ENCODE measurements around the gene FAM114A2. TPM values are rescaled to one million over a fixed set of nuclear protein-coding genes. Genes with fewer than 3 reads are reported as not detected.
"Not testable (repeated sequence)": the region's sequence is repeated elsewhere in the genome, so short reads cannot be mapped to it uniquely, and the experiment has no call there.

FAM114A2 gene
- total RNA-seq, 1 experiment from 2014 or later, result 25.0 TPM

DNA sequence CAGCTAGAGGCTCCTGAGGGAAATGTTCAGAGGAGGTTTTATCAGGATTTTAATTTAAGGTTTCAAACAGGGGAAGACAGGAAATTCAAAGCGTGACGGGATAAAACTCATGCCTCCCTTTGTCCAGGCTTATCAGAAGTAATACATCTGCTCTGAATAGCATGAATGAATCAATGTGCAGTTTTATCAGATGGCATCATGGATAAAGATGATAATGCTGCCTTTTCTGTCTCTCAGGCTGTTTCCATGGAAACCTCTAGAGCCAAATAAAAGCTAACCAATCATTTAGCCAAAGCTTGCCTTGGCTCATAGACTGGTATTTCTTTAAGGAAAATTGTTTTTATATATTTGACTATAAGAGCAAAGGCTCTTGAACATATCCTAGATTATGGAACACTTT lies 16.5 kb upstream of the FAM114A2 start:
- no peak for DNase-seq (ENCODE audit: low spot score)
- in situ Hi-C loops (cut with HindIII; ENCODE audit: low sequenced_read_pairs), result no loop called here

DNA sequence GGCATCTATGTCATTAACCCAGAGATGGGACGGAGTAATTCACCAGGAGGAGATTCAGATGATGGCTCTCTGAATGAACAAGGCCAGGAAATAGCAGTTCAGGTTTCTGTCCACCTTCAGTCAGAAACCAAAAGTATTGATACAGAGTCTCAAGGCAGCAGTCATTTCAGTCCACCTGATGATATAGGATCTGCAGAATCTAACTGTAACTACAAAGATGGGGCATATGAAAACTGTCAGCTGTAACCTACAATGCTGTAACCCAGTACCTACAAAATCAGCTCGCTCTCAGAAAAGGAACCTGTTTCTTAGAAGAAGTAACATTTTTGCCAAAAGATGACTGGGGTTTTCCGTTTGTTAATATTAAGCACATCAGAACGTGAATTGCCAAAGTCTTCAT lies 14.8 kb upstream of the FAM114A2 start:
- DNase-seq (ENCODE audit: low spot score), result no peak
- in situ Hi-C loops (cut with HindIII; ENCODE audit: low sequenced_read_pairs), result no loop called here

DNA sequence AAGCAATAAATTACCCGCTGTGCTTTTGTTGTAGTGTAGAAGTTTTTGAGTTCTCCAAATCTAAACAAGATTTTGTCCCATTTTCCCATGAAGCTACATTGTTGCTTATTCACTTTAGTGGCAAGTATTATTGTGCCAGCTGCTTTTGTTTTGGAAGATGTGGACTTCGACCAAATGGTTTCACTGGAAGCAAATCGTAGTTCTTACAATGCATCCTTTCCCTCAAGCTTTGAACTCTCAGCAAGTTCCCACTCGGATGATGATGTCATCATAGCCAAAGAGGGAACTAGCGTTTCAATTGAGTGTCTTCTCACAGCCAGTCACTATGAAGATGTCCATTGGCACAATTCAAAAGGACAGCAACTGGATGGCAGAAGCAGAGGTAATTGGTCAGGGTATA lies 10.9 kb upstream of the FAM114A2 start:
- DNase-seq (ENCODE audit: low spot score), result no peak
- in situ Hi-C loops (cut with HindIII; ENCODE audit: low sequenced_read_pairs), result no loop called here

- in situ Hi-C loops (cut with HindIII; ENCODE audit: low sequenced_read_pairs), result no loop called here
- no peak for DNase-seq (ENCODE audit: low spot score)
Measured at GRCh38 chr5:154047324-154047723, 8.6 kb upstream of the FAM114A2 start.

- no peak for DNase-seq (ENCODE audit: low spot score)
Measured at GRCh38 chr5:154046486-154046885, 7.8 kb upstream of the FAM114A2 start.

DNA sequence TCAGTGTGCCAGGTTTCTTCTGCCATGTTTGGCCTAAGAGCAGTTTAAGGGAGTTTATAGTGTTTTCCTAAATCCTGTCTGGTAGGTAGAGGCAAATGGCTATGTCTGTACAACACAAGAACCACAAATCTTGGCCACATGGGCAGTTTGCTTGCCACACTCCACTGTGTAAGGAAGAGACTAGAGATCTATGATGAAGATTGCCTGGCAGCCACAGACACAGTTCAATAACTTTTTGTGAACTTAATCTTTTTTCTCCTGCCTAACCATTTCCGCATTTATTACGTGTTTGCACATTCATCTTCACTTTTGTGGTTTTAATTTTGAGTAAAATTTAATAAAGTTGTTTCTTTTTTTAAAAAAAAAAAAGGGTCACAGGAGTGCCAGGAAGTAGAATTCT lies 5.9 kb upstream of the FAM114A2 start:
- in situ Hi-C loops (cut with HindIII; ENCODE audit: low sequenced_read_pairs), result no loop called here

More at GRCh38 chr5:154046486-154046885, 7.8 kb upstream of the FAM114A2 start:
- in situ Hi-C loops (cut with HindIII; ENCODE audit: low sequenced_read_pairs), result no loop called here

GRCh38 chr5:154044099-154044498 lies 5.4 kb upstream of the FAM114A2 start:
- no peak for DNase-seq (ENCODE audit: low spot score)
- in situ Hi-C loops (cut with HindIII; ENCODE audit: low sequenced_read_pairs), result no loop called here

More for the DNA sequence above, 5.9 kb upstream of the FAM114A2 start:
- no peak for DNase-seq (ENCODE audit: low spot score)

DNA sequence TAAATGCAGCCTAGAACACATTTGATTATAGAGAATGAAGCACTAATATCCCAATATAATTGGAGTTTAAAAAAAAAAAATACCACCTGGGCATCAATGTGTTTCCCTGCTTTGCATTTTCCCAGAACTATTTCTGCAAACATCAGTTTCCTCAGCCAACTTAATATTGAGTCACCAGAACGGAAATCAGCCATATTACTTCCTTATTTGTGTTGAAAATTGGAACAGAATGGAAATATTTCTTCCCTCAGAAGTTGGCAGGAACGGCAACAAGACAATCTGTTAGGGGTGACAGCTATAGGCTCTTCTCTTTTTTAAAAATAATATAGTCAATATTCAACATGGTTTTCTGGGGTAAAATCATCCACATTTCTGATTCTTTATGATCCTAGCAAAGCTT lies 4.1 kb upstream of the FAM114A2 start:
- in situ Hi-C loops (cut with HindIII; ENCODE audit: low sequenced_read_pairs), result no loop called here
- DNase-seq (ENCODE audit: low spot score), result no peak

DNA sequence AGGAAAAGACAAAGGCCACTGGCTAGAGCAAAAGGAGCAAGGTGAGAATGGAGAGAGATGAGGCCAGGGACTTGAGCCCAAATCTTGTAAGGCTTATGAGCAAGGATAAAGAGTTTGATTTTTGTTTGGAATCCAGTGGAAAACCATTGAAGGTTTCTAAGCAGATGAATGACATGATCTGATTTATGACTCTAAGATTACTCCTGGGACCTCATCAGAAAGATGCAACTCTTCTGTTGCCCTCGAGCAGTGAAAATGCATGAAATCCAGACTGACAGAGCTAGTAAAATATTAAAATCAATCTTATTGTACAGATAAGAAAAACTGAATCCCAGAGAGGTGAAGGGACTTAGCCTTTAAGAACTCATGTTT lies 734 bp upstream of the FAM114A2 start:
- in situ Hi-C loops (cut with HindIII; ENCODE audit: low sequenced_read_pairs), result no loop called here
- DNase-seq (ENCODE audit: low spot score), result no peak

- DNase-seq (ENCODE audit: low spot score), result no peak
- in situ Hi-C loops (cut with HindIII; ENCODE audit: low sequenced_read_pairs), result no loop called here
Measured at GRCh38 chr5:154038261-154038706, 426 bp downstream of the FAM114A2 start.

- no peak for DNase-seq (ENCODE audit: low spot score)
Measured at GRCh38 chr5:154034944-154035343, 3.8 kb downstream of the FAM114A2 start.

DNA sequence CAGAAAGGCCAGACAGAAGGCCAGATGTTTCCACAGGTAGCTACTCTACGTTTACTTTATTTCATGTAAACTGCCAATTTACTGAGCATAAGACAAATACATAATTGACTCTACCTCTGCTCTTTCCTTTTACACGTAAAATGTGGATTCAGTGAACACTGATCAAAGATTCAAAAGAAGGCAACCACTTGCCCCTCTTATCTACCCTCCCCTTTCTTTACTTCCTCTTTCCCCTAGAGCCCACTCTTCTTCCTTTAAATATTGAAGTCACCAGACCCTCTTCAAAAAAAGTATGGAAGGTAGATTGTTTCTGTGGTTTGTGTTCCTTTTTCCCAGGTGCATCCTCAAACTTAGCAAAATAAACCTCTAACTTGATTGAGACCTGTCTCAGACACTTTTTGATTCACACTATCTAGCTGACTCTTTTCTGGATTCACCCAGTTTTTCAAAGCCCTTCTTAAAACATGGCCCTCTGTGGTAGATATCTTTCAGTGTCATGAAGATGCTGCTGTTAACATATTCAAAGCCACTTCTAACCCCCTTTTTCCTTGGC lies 6.7 kb downstream of the FAM114A2 start:
- in situ Hi-C loops (cut with HindIII; ENCODE audit: low sequenced_read_pairs), result no loop called here
- no peak for DNase-seq (ENCODE audit: low spot score)

More at GRCh38 chr5:154034944-154035343, 3.8 kb downstream of the FAM114A2 start:
- in situ Hi-C loops (cut with HindIII; ENCODE audit: low sequenced_read_pairs), result no loop called here

DNA sequence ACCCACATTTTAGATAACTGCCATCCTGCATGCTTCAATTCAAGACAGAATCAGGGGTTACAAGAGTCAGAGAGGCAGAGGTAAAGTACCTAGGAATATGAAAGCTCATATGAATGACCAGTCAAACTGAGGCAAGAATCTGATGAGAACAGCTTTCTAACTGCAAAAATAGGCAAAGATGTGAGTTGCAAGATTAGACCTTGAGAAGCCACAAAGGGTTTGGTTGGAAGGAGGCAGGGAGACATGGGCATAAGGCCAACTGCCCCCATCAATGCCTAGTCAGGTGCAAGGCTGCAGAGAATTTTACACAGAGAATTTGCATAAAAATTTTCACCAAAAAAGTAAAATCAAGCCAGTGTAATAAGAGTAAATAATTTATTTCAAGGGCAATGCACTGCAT lies 12.8 kb downstream of the FAM114A2 start:
- DNase-seq (ENCODE audit: low spot score), result no peak
- in situ Hi-C loops (cut with HindIII; ENCODE audit: low sequenced_read_pairs), result no loop called here

DNA sequence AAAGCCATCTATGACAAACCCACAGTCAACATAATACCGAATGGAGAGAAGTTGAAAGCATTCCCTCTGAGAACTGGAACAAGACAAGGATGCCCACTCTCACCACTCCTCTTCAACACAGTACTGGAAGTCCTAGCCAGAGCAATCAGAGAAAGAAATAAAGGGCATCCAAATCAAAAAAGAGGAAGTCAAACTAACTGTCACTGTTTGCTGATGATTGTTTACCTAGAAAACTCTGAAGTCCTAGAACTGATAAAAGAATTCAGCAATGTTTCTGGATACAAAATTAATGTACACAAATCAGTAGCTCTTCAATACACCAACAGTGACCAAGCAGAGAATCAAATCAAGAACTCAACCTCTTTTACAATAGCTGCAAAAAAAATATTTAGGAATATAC lies 19.8 kb downstream of the FAM114A2 start:
- in situ Hi-C loops (cut with HindIII; ENCODE audit: low sequenced_read_pairs); DNase-seq (ENCODE audit: low spot score): not testable (repeated sequence)

DNA sequence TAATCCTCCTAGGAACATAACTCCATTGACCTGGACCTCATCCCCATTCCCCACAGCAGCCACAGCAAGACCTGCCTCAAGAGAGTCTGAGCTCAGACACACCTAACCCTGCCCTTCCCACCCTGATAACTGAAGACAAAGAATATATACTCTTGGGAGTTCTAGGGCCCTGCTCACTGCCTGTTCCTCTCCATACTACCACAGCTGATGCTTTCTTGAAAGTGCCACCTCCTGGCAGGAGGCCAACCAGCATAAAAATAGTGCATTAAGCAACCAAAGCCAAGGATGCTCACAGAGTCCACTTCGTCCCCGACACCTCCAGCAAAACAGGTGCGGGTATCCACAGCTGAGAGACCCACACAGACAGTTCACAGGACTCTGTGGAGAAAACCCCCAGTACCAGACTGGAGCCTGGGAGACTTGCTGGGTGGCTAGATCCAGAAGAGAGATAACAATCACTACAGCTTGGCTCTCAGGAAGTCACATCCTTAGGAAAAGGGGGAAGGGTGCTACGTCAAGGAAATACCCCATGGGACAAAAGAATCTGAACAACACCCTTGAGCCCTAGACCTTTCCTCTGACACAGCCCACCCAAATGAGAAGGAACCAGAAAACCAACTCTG lies 23.5 kb downstream of the FAM114A2 start:
- in situ Hi-C loops (cut with HindIII; ENCODE audit: low sequenced_read_pairs), result no loop called here
- DNase-seq (ENCODE audit: low spot score), result no peak

DNA sequence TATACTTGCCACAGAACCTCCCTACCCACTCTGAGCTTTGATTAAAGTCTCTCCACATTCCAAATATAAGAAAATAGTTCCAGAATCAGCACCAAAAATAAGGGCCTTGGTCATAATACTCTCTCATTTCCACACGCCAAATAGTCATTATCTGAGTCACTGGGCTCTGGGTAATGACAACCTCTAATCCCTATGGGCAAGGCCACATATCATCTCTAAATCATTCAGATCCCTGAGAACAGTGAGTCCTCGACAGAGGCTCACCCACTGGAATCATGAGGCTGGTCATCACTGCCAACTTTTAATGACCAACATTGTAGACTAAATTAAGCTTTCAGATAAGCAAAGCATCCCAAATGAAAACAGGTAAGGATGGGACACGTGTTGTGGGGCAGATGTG lies 28.1 kb downstream of the FAM114A2 start:
- no peak for DNase-seq (ENCODE audit: low spot score)
- in situ Hi-C loops (cut with HindIII; ENCODE audit: low sequenced_read_pairs), result no loop called here

DNA sequence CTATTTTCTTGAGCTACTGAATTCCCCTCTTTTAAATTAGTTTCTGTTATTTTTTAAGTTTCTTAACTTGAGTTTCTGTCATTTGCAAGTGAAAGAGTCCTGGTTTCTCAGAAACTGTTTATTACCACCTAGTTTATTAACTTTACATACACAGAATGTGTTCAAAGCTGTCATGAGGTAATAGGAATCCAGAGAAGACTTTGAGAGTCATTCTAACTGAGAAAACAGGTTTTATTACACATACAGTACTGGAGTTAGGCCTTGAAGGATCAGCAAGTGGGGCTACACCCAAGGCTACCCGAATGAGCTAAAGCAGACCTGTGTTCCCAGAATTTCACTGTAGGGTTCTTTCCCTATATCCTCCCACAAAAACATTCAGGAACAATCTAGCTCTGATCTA lies 33.1 kb downstream of the FAM114A2 start:
- no peak for DNase-seq (ENCODE audit: low spot score)
- in situ Hi-C loops (cut with HindIII; ENCODE audit: low sequenced_read_pairs), result no loop called here

GRCh38 chr5:154002511-154003020 lies 36.1 kb downstream of the FAM114A2 start:
- no peak for DNase-seq (ENCODE audit: low spot score)
- in situ Hi-C loops (cut with HindIII; ENCODE audit: low sequenced_read_pairs), result no loop called here

DNA sequence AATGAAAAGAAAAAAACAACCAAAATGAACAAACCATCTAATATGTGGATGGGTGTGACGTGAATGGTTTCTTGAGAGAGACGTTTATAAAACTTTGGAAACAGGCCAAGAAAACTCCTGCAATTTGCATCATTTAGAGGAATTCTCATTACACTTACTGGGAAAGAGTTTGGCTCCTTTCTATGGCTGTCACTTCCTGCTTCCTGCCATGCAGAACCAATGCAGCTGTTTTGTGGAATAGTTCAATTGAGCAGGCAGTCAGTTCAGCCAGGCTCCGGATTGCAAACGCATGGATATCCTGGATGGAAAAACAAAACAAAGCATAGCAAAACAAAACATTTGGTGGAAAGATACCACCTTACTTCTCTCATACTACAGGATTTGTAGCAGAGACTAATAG lies 36.6 kb downstream of the FAM114A2 start:
- in situ Hi-C loops (cut with HindIII; ENCODE audit: low sequenced_read_pairs), result no loop called here
- DNase-seq (ENCODE audit: low spot score), result no peak

GRCh38 chr5:154000703-154001102 lies 38.0 kb downstream of the FAM114A2 start:
- no peak for DNase-seq (ENCODE audit: low spot score)
- in situ Hi-C loops (cut with HindIII; ENCODE audit: low sequenced_read_pairs), result no loop called here

- in situ Hi-C loops (cut with HindIII; ENCODE audit: low sequenced_read_pairs), result no loop called here
Measured at GRCh38 chr5:153999995-154000394, 38.7 kb downstream of the FAM114A2 start.

More at GRCh38 chr5:153999995-154000394, 38.7 kb downstream of the FAM114A2 start:
- no peak for DNase-seq (ENCODE audit: low spot score)
